Smooth muscle cell (in vitro differentiated cells): ENCODE data around the gene KCTD21. TPM values are rescaled to one million over a fixed set of nuclear protein-coding genes. Genes with fewer than 3 reads are reported as not detected.
"Not testable (repeated sequence)": the region's sequence is repeated elsewhere in the genome, so short reads cannot be mapped to it uniquely, and the experiment has no call there.

ENCODE experiments used
- DNase-seq: peaks from one replicate; lab custom pipeline; 2025; ENCODE audit not compliant: unreplicated experiment; lab: John Stamatoyannopoulos, UW
- H2AFZ ChIP-seq: fragments of 200-600 bp; sonication (generic); 2 replicates; pipeline ENCODE4 v1.6.0; 2016; ENCODE audit warnings: antibody characterized with exemption, low read depth, mild to moderate bottlenecking
- H3F3A ChIP-seq: fragments of 200-600 bp; sonication (generic); 2 replicates; pipeline ENCODE4 v1.6.0; 2017; ENCODE audit warnings: antibody characterized with exemption, low read depth
- H3K27ac ChIP-seq: fragments of 200-600 bp; sonication (generic); 2 replicates; pipeline ENCODE4 v1.5.1; 2016; ENCODE audit warnings: low read depth, mild to moderate bottlenecking
- H3K27me3 ChIP-seq: fragments of 200-600 bp; sonication (generic); 2 replicates; pipeline ENCODE4 v1.6.1; 2016; ENCODE audit warnings: low read depth, mild to moderate bottlenecking
- H3K36me3 ChIP-seq: fragments of 200-600 bp; sonication (generic); 2 replicates; pipeline ENCODE4 v1.5.1; 2016; ENCODE audit warnings: low read depth
- H3K4me1 ChIP-seq: fragments of 200-600 bp; sonication (generic); 2 replicates; pipeline ENCODE4 v1.5.1; 2016; ENCODE audit warnings: low read depth
- H3K4me2 ChIP-seq: fragments of 200-600 bp; sonication (generic); 2 replicates; pipeline ENCODE4 v1.6.0; 2016; ENCODE audit warnings: mild to moderate bottlenecking
- H3K4me3 ChIP-seq: fragments of 200-600 bp; sonication (generic); 2 replicates; pipeline ENCODE4 v1.5.1; 2016; ENCODE audit warnings: mild to moderate bottlenecking
- H3K79me2 ChIP-seq: fragments of 200-600 bp; sonication (generic); 2 replicates; pipeline ENCODE4 v1.6.0; 2016; ENCODE audit warnings: low read depth, mild to moderate bottlenecking
- H3K9ac ChIP-seq: fragments of 200-600 bp; sonication (generic); 2 replicates; pipeline ENCODE4 v1.6.0; 2016; ENCODE audit warnings: low read depth
- H3K9me3 ChIP-seq: fragments of 200-600 bp; sonication (generic); replicated peaks from 2 replicates; pipeline ENCODE4 v1.5.1; 2016; ENCODE audit warnings: low read depth
- H4K20me1 ChIP-seq: fragments of 200-600 bp; sonication (generic); 2 replicates; pipeline ENCODE4 v1.6.0; 2016; ENCODE audit warnings: low read depth
- WGBS: methylation state at CpG from one replicate; pipeline ENCODE4 v1.1.7; 2016; ENCODE audit warnings: low lambda C conversion rate; 5-methylcytosine and 5-hydroxymethylcytosine counted together
- polyA plus RNA-seq: library from polyadenylated mRNA; unstranded; fragments of >200 nt; fragmentation: Nextera tagmentation; extraction: Ambion mirVana; gene quantifications from 2 replicates; pipeline ENCODE4 v1.2.1, GENCODE V29; 2016
- total RNA-seq: library from RNA; depleted of rRNA; stranded (reverse); fragments of >200 nt; gene quantifications from 2 replicates; pipeline ENCODE4 v1.2.3, GENCODE V29; 2014
- TF ChIP-seq, protein P1 (sequence below): fragments of 200-600 bp; sonication (generic); IDR thresholded peaks from 2 replicates; pipeline ENCODE4 v1.5.1; 2017; ENCODE audit warnings: borderline replicate concordance, mild to moderate bottlenecking, antibody characterized with exemption; ENCODE audit not compliant: insufficient read depth, poor library complexity, severe bottlenecking

The KCTD21 gene, protein sequence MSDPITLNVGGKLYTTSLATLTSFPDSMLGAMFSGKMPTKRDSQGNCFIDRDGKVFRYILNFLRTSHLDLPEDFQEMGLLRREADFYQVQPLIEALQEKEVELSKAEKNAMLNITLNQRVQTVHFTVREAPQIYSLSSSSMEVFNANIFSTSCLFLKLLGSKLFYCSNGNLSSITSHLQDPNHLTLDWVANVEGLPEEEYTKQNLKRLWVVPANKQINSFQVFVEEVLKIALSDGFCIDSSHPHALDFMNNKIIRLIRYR
- total RNA-seq: 18.5 and 23.5 TPM in 2 replicates
- polyA plus RNA-seq: 4.9 and 6.6 TPM in 2 replicates

DNA sequence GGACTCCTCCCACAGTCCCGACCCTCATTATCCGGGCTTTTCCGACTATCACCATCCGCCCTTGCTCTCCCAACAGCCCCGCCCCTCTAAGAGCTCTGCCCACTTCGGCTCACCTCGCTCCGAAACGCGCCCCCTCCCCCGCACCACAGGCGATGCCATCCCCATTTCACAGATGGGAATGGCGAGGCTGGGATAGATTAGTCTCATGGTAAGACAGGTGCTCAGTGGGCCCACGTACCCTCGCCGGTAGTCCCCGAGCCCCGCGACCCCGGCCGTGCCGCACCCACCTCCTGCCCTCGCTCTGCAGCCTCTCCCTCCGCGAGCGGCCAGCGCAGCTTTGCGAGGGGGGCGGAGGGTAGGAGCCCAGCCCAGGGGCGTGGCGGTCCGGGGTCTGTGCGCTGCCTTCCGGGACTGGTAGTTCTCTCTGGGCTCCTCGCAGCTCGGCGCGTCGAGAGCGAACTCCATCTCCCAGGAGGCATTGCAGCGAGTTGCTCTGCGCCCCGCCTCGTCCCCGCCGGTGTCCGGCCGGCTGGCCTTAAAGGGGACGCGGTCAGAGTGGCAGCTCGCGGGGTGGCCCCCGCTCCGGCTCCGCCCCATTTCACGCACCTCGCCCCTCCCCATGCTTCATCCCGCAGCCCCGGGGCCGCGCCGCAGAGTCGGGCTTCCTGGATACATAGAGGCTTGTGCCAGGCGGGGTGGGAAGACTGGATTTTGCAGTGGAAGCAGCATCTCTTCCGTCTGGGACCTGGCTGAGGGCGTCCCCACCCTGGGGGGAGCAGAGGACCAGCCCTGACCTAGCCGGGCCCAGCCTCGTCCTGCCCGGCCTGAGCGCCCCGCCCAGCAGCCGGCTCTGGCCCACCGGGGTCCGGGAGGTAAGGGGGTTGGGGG, at the start of gene KCTD21, which contains the start of gene USP35:
KCTD21 (minus strand) TSS at position 341 of the 888 bp plus-strand sequence. CDS start 14,072 bp downstream, outside the sequence.
USP35 (plus strand) TSS at position 634 of the 888 bp plus-strand sequence. CDS start 7,327 bp downstream, outside the sequence.
- H3K27me3 ChIP-seq: no peaks in the 10 kb centered on the region
- H3K79me2 ChIP-seq: peaks cover 39% of the 10 kb centered on the region
- DNase-seq: peak; percentile 86
- peak within 1 kb of the TSS; percentile 83 for H3K27ac ChIP-seq
- H4K20me1 ChIP-seq: peaks cover 49% of the 10 kb centered on the region
- H3K36me3 ChIP-seq: no peaks in the 10 kb centered on the region
- WGBS: under 1% methylated on average over 64 of the region's 74 CpGs
- H3F3A ChIP-seq: peaks cover 10% of the 10 kb centered on the region
- peak within 1 kb of the TSS; percentile 69 for H3K9ac ChIP-seq
- H3K4me1 ChIP-seq: peaks cover 7% of the 10 kb centered on the region
- H3K4me3 ChIP-seq: peak within 1 kb of the TSS; percentile 87
- peak within 1 kb of the TSS; percentile 87 for H3K4me2 ChIP-seq
- no peaks in the 10 kb centered on the region for H3K9me3 ChIP-seq
- TF ChIP-seq, protein P1, sequence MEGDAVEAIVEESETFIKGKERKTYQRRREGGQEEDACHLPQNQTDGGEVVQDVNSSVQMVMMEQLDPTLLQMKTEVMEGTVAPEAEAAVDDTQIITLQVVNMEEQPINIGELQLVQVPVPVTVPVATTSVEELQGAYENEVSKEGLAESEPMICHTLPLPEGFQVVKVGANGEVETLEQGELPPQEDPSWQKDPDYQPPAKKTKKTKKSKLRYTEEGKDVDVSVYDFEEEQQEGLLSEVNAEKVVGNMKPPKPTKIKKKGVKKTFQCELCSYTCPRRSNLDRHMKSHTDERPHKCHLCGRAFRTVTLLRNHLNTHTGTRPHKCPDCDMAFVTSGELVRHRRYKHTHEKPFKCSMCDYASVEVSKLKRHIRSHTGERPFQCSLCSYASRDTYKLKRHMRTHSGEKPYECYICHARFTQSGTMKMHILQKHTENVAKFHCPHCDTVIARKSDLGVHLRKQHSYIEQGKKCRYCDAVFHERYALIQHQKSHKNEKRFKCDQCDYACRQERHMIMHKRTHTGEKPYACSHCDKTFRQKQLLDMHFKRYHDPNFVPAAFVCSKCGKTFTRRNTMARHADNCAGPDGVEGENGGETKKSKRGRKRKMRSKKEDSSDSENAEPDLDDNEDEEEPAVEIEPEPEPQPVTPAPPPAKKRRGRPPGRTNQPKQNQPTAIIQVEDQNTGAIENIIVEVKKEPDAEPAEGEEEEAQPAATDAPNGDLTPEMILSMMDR: no peak
- peak within 1 kb of the TSS; percentile 58 for H2AFZ ChIP-seq

DNA sequence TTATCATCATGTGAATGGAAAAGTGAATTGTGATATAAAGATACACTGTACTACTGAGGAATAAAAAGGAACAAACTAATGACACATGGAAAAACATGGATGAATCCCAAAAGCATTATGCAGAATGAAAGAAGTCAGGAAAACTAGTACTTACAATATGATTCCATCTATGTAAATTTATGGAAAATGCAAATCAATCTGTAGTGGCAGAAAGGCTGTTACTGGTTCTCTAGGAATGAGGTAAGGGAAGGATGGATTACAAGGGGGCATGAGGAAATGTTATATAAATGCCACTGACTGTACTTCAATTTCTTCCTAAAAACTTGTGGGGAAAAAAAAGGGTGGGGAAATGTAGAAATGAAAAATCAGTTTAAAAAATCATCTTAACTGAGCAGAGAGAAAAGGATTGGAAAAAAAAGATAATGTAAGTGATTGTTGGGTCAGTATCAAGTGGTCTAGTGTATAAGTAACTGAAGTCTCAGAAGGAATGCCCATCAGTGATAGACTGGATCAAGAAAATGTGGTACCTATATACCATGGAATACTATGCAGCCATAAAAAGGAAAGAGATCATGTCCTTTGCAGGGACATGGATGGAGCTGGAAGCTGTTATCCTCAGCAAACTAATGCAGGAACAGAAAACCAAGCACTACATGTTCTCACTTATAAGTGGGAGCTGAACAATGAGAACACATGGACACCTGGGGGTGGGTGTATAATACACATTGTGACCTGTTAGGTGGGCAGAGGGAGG, 49.0 kb upstream of the KCTD21 start:
- no peak overlapping the region for H3K4me3 ChIP-seq
- no peaks in the 10 kb centered on the region for H3K27me3 ChIP-seq
- H3F3A ChIP-seq: peaks cover 7% of the 10 kb centered on the region
- DNase-seq: no peak
- no peak overlapping the region for H3K27ac ChIP-seq
- no peaks in the 10 kb centered on the region for H4K20me1 ChIP-seq
- peaks cover 4% of the 10 kb centered on the region for H3K4me1 ChIP-seq
- H3K9ac ChIP-seq: no peak overlapping the region
- no peak overlapping the region for H3K4me2 ChIP-seq
- peaks cover 10% of the 10 kb centered on the region for H3K79me2 ChIP-seq
- H3K36me3 ChIP-seq: no peaks in the 10 kb centered on the region
- no peak overlapping the region for H2AFZ ChIP-seq
- H3K9me3 ChIP-seq: no peaks in the 10 kb centered on the region
- TF ChIP-seq, protein P1: no peak

DNA sequence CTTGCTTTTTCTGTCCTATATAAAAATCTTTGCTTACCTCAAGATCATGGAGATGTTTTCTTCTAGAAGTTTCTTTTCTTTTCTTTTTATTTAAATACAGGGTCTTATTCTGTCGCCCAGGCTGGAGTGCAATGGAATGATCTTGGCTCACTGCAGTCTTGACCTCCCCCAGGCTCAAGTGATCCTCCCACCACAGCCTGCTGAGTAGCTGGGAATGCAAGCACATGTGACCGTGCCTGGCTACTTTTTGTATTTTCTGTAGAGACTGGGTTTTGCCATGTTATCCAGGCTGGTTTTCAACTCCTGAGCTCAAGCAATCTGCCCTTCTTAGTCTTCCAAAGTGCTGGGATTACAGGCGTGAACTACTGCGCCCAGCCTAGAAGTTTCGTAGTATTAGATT, 45.6 kb upstream of the KCTD21 start:
- H3K36me3 ChIP-seq: no peaks in the 10 kb centered on the region
- no peak overlapping the region for H3K4me2 ChIP-seq
- peaks cover 7% of the 10 kb centered on the region for H3K4me1 ChIP-seq
- DNase-seq: no peak
- no peak overlapping the region for H3K4me3 ChIP-seq
- H4K20me1 ChIP-seq: no peaks in the 10 kb centered on the region
- H2AFZ ChIP-seq: no peak overlapping the region
- H3K79me2 ChIP-seq: peaks cover 4% of the 10 kb centered on the region
- H3K27ac ChIP-seq: peak overlapping the region; percentile 83
- WGBS: 71% methylated on average over 5 of the region's 5 CpGs
- peaks cover 7% of the 10 kb centered on the region for H3F3A ChIP-seq
- TF ChIP-seq, protein P1: no peak
- H3K9ac ChIP-seq: no peak overlapping the region
- no peaks in the 10 kb centered on the region for H3K9me3 ChIP-seq
- no peaks in the 10 kb centered on the region for H3K27me3 ChIP-seq

DNA sequence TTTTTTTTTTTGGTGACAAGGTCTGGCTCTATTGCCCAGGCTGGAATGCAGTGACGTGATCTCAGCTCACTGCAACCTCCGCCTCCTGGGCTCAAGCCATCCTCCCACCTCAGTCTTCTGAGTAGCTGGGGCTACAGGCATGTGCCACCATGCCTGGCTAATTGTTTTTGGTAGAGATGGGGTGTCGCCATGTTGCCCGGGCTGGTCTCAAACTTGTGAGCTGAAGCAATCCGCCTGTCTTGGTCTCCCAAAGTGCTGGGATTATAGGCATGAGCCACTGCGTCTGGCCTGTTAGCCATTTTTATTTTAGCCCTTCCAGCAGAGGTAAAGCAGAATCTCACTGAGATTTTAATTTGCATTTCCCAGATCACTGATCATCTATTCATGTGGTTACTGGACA, 44.6 kb upstream of the KCTD21 start:
- H3K4me1 ChIP-seq, H3K9me3 ChIP-seq, H3F3A ChIP-seq, H3K27me3 ChIP-seq, H3K79me2 ChIP-seq, H4K20me1 ChIP-seq, DNase-seq, H3K4me2 ChIP-seq, H3K36me3 ChIP-seq, H2AFZ ChIP-seq, H3K9ac ChIP-seq, H3K4me3 ChIP-seq: not testable (repeated sequence)
- 58% methylated on average over 6 of the region's 6 CpGs for WGBS
- peak overlapping the region; percentile 83 for H3K27ac ChIP-seq
